Osteoblast (primary cell): ENCODE data around the gene NAA60. TPM values are rescaled to one million over a fixed set of nuclear protein-coding genes. Genes with fewer than 3 reads are reported as not detected.

Experiments used
- DNase-seq: peaks from one replicate; pipeline ENCODE4 v3.0.0; 2011; ENCODE audit warnings: low spot score, mixed read lengths; ENCODE audit not compliant: insufficient read length; ENCODE audit errors: missing footprints
- H2AFZ ChIP-seq: 2 replicates; pipeline ENCODE4 v1.6.0; 2011; ENCODE audit warnings: mild to moderate bottlenecking, low read length
- H3K27ac ChIP-seq: 2 replicates; pipeline ENCODE4 v1.5.1; 2011; ENCODE audit warnings: mild to moderate bottlenecking, low read depth, low read length, moderate library complexity
- H3K27me3 ChIP-seq: 2 replicates; pipeline ENCODE4 v1.6.0; 2012; ENCODE audit warnings: mild to moderate bottlenecking, control low read depth, inconsistent platforms, low read length, moderate library complexity; ENCODE audit not compliant: insufficient read depth
- H3K36me3 ChIP-seq: 2 replicates; pipeline ENCODE4 v1.5.1; 2011; ENCODE audit warnings: mild to moderate bottlenecking, low read length, control low read depth, moderate library complexity; ENCODE audit not compliant: insufficient read depth
- H3K4me1 ChIP-seq: 2 replicates; pipeline ENCODE4 v1.5.1; 2011; ENCODE audit warnings: mild to moderate bottlenecking, low read length, control low read depth, moderate library complexity; ENCODE audit not compliant: insufficient read depth
- H3K4me2 ChIP-seq: 2 replicates; pipeline ENCODE4 v1.6.0; 2011; ENCODE audit warnings: mild to moderate bottlenecking, low read length; ENCODE audit not compliant: insufficient read depth
- H3K4me3 ChIP-seq: fragments of 200-600 bp; sonication (generic); 3 replicates; pipeline ENCODE4 v1.5.1; 2012; ENCODE audit warnings: mild to moderate bottlenecking, low read length, inconsistent platforms; ENCODE audit not compliant: insufficient read depth
- H3K79me2 ChIP-seq: 2 replicates; pipeline ENCODE4 v1.6.0; 2012; ENCODE audit warnings: mild to moderate bottlenecking, low read length, control low read depth, inconsistent platforms; ENCODE audit not compliant: insufficient read depth
- H3K9me3 ChIP-seq: 2 replicates; pipeline ENCODE4 v1.5.1; 2011; ENCODE audit warnings: low read depth, low read length, control low read depth
- H4K20me1 ChIP-seq: 2 replicates; pipeline ENCODE4 v1.6.0; 2012; ENCODE audit warnings: mild to moderate bottlenecking, low read length, control low read depth; ENCODE audit not compliant: insufficient read depth
- CTCF ChIP-seq: IDR thresholded peaks from 2 replicates; pipeline ENCODE4 v1.5.1; 2011; ENCODE audit warnings: mild to moderate bottlenecking, low read depth, low read length, moderate library complexity; ENCODE audit errors: extremely low read depth
- total RNA-seq: library from RNA; depleted of rRNA; stranded (reverse); fragments of >200 nt; gene quantifications from 2 replicates; pipeline ENCODE4 v1.2.3, GENCODE V29; 2012

NAA60 gene
- total RNA-seq, 1 donor, result 27.5 TPM

GRCh38 chr16:3484318-3485096 lies 41.0 kb downstream of the NAA60 start:
- peaks cover 25% of the 10 kb centered on the region for H3K79me2 ChIP-seq
- no peak overlapping the region for H3K4me2 ChIP-seq
- peaks cover 19% of the 10 kb centered on the region for H4K20me1 ChIP-seq
- no peaks in the 10 kb centered on the region for H3K9me3 ChIP-seq
- no peak for TF ChIP-seq CTCF
- H3K4me1 ChIP-seq, result no peaks in the 10 kb centered on the region
- DNase-seq, result peak; percentile 75
- H3K27me3 ChIP-seq, result no peaks in the 10 kb centered on the region
- H3K27ac ChIP-seq, result no peak overlapping the region
- H2AFZ ChIP-seq, result no peak overlapping the region
- peaks cover 50% of the 10 kb centered on the region for H3K36me3 ChIP-seq
- H3K4me3 ChIP-seq, result no peak overlapping the region

- Histone ChIP-seq H3K4me2 (no peak overlapping the region), H4K20me1 (peaks cover 14% of the 10 kb centered on the region), H3K27ac (no peak overlapping the region), H2AFZ (no peak overlapping the region), H3K4me1 (no peaks in the 10 kb centered on the region), H3K36me3 (peaks cover 44% of the 10 kb centered on the region), H3K9me3 (no peaks in the 10 kb centered on the region), H3K79me2 (peaks cover 19% of the 10 kb centered on the region), H3K27me3 (no peaks in the 10 kb centered on the region), H3K4me3 (no peak overlapping the region)
- TF ChIP-seq CTCF, result no peak
- DNase-seq, result peak; percentile 47
These were observed 41.7 kb downstream of the NAA60 start for GRCh38 chr16:3485097-3485745.

- Histone ChIP-seq H3K27ac (no peak overlapping the region), H3K4me3 (no peak overlapping the region), H3K79me2 (peaks cover 19% of the 10 kb centered on the region), H4K20me1 (peaks cover 14% of the 10 kb centered on the region), H3K36me3 (peaks cover 44% of the 10 kb centered on the region), H2AFZ (no peak overlapping the region), H3K27me3 (no peaks in the 10 kb centered on the region), H3K4me2 (no peak overlapping the region), H3K9me3 (no peaks in the 10 kb centered on the region), H3K4me1 (no peaks in the 10 kb centered on the region)
- peak; percentile 67 for DNase-seq
- no peak for TF ChIP-seq CTCF
These were observed 42.5 kb downstream of the NAA60 start for GRCh38 chr16:3485821-3486505.
